Thoracic aorta (tissue), 2 donors: Measurements from ENCODE around the gene ZNF592. TPM values are rescaled to one million over a fixed set of nuclear protein-coding genes. Genes with fewer than 3 reads are reported as not detected.

Experiments used
- ATAC-seq: fragments of 150-250 bp; one replicate; pipeline ENCODE4 v1.8.0; 2017; ENCODE audit warnings: low read depth; ENCODE audit not compliant: insufficient number of reproducible peaks, low FRiP score
- DNase-seq: peaks from one replicate; pipeline ENCODE4 v3.0.0-alpha.2; 2020; ENCODE audit warnings: low spot score
- H3K27ac ChIP-seq, 2 donors: fragments of 200-600 bp; sonication (generic); 1 replicate in 1 of 2; 2 replicates in 1 of 2; pipeline ENCODE4 v1.5.1; 2016; ENCODE audit warnings: mild to moderate bottlenecking in 2 of 2, moderate library complexity in 2 of 2
- H3K27me3 ChIP-seq: fragments of 200-600 bp; sonication (generic); replicated peaks from 2 replicates; pipeline ENCODE4 v1.6.0; 2016; ENCODE audit warnings: mild to moderate bottlenecking; ENCODE audit not compliant: insufficient read depth
- H3K36me3 ChIP-seq: fragments of 200-600 bp; sonication (generic); one replicate; pipeline ENCODE4 v1.5.1; 2016
- H3K4me1 ChIP-seq, 2 donors: fragments of 200-600 bp; sonication (generic); 1 replicate in 1 of 2; 2 replicates in 1 of 2; pipeline versions ENCODE4 v1.5.1 to v1.6.0; 2016; ENCODE audit warnings: low read depth in 2 of 2, mild to moderate bottlenecking in 1 of 2; ENCODE audit not compliant: control insufficient read depth in 1 of 2
- H3K4me3 ChIP-seq: fragments of 200-600 bp; sonication (generic); 2 replicates; pipeline ENCODE4 v1.5.1; 2016; ENCODE audit warnings: mild to moderate bottlenecking
- H3K9me3 ChIP-seq: fragments of 200-600 bp; sonication (generic); 2 replicates; pipeline ENCODE4 v1.5.1; 2016
- total RNA-seq, 2 donors: library from RNA; depleted of rRNA; stranded (reverse); fragments of >200 nt; gene quantifications; one replicate each; pipeline versions ENCODE4 v1.1.0 to v1.2.3, GENCODE V29; 2016
- TF ChIP-seq, protein P1 (sequence below): fragments of 200-600 bp; sonication (generic); IDR thresholded peaks from one replicate; pipeline ENCODE4 v1.5.1; 2019; ENCODE audit warnings: antibody characterized with exemption

ZNF592 gene
- total RNA-seq, result 10 to 100 TPM; 24.4 to 26.7 TPM

- H3K27me3 ChIP-seq, result no peaks in the 10 kb centered on the region
- TF ChIP-seq, protein P1, sequence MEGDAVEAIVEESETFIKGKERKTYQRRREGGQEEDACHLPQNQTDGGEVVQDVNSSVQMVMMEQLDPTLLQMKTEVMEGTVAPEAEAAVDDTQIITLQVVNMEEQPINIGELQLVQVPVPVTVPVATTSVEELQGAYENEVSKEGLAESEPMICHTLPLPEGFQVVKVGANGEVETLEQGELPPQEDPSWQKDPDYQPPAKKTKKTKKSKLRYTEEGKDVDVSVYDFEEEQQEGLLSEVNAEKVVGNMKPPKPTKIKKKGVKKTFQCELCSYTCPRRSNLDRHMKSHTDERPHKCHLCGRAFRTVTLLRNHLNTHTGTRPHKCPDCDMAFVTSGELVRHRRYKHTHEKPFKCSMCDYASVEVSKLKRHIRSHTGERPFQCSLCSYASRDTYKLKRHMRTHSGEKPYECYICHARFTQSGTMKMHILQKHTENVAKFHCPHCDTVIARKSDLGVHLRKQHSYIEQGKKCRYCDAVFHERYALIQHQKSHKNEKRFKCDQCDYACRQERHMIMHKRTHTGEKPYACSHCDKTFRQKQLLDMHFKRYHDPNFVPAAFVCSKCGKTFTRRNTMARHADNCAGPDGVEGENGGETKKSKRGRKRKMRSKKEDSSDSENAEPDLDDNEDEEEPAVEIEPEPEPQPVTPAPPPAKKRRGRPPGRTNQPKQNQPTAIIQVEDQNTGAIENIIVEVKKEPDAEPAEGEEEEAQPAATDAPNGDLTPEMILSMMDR, result no peak
- DNase-seq (peak; percentile 20), ATAC-seq (peak; percentile 76)
- no peaks in the 10 kb centered on the region for H3K9me3 ChIP-seq
- peaks cover 35 to 60% of the 10 kb centered on the region in 2 donors for H3K4me1 ChIP-seq
- peak within 1 kb of the TSS; percentile 88 for H3K4me3 ChIP-seq
- H3K27ac ChIP-seq, result peak within 1 kb of the TSS; percentile 100
- H3K36me3 ChIP-seq, result no peaks in the 10 kb centered on the region
Measured at GRCh38 chr15:84748274-84749110, at the start of gene ZNF592. ZNF592 (plus strand) TSS chr15:84748592; CDS start chr15:84782676, 34,084 bp downstream.

- TF ChIP-seq, protein P1, result no peak
- H3K27me3 ChIP-seq, result no peaks in the 10 kb centered on the region
- ATAC-seq (no peak), DNase-seq (no peak)
- no peak overlapping the region for H3K27ac ChIP-seq
- H3K36me3 ChIP-seq, result no peaks in the 10 kb centered on the region
- H3K9me3 ChIP-seq, result no peaks in the 10 kb centered on the region
- no peak overlapping the region for H3K4me3 ChIP-seq
- H3K4me1 ChIP-seq, result peaks cover 14 to 29% of the 10 kb centered on the region in 2 donors
Measured at GRCh38 chr15:84699538-84700191, 48.7 kb upstream of the ZNF592 start.

DNA sequence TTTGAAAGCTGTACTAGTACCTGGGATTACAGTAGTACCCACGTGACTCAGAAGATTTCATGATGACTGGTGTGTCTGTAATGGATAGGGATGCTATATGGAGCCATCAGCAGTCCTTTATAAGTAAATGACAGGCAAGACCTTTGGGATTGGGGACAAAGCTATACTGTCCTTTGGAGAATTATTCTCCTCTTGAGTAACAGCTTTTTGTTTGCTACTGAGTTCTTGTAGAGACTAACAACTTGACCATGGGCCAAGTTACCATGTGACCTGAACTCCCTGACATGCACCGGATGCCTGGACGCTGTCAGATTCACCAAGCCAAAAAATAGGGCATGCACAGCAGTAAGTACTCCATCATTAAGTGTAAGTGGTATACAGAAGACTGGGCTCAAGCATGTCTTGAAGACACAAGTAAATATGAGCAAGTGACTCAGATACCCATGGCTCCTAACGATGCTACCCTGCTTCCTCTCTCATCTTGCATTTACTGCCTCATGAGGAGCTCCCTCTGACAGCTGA, 45.4 kb upstream of the ZNF592 start:
- Histone ChIP-seq H3K9me3 (no peaks in the 10 kb centered on the region), H3K27ac (no peak overlapping the region), H3K36me3 (no peaks in the 10 kb centered on the region), H3K4me1 (peaks cover 9 to 26% of the 10 kb centered on the region in 2 donors), H3K27me3 (no peaks in the 10 kb centered on the region), H3K4me3 (no peak overlapping the region)
- TF ChIP-seq, protein P1, result no peak
- peak; percentile 15 for DNase-seq
- peak; percentile 55 for ATAC-seq

DNA sequence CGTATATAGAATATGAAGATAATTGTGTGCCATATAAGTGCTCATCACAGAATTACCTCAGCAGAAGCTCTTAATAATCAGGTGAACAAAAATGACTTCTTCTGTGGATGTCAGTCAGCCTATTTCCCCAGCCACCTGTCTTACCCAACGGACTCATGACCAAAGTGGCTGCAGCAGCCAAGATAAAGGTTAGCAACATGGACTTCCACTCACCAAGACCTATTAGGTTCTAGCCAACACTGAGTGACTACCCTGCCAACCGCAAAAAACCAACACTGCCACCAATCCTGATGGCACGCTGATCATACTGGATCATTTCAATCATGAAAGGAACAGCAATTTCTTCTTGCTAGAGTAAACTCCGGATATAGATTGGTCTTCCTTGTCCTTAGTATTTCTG, 44.6 kb upstream of the ZNF592 start:
- no peak overlapping the region for H3K27ac ChIP-seq
- DNase-seq (no peak), ATAC-seq (no peak)
- no peak overlapping the region for H3K4me3 ChIP-seq
- H3K9me3 ChIP-seq, result no peaks in the 10 kb centered on the region
- H3K36me3 ChIP-seq, result no peaks in the 10 kb centered on the region
- TF ChIP-seq, protein P1, result no peak
- no peaks in the 10 kb centered on the region for H3K27me3 ChIP-seq
- peaks cover 6 to 20% of the 10 kb centered on the region in 2 donors for H3K4me1 ChIP-seq

GRCh38 chr15:84714372-84714771, 34.0 kb upstream of the ZNF592 start:
- ATAC-seq (no peak), DNase-seq (no peak)
- H3K27me3 ChIP-seq, result no peaks in the 10 kb centered on the region
- TF ChIP-seq, protein P1, result no peak
- peaks cover 11% of the 10 kb centered on the region for H3K36me3 ChIP-seq
- peaks cover 17 to 32% of the 10 kb centered on the region in 2 donors for H3K4me1 ChIP-seq
- H3K4me3 ChIP-seq, result peak overlapping the region; percentile 84
- peak overlapping the region in 1 of 2 donors; percentile 88 for H3K27ac ChIP-seq
- no peaks in the 10 kb centered on the region for H3K9me3 ChIP-seq
